Heart left ventricle (tissue), 16 donors: ENCODE measurements around the gene HIRIP3. TPM values are rescaled to one million over a fixed set of nuclear protein-coding genes. Genes with fewer than 3 reads are reported as not detected.
A peak's percentile ranks its signal among the peaks of the same experiment; 100 is the strongest.

Experiments
- ATAC-seq, 4 donors: fragments of 200-7000 bp; cut with Tn5 transposase; one replicate each; pipeline ENCODE4 v1.9.1; 2020 to 2022; ENCODE audit warnings: moderate library complexity in 4 of 4, mild to moderate bottlenecking in 3 of 4, moderate number of reproducible peaks in 1 of 4
- DNase-seq, 5 donors: peaks; one replicate each; pipeline ENCODE4 v3.0.0-alpha.2; 2020
- H3K27ac ChIP-seq, 12 donors: fragments of 200-600 bp; sonication (generic) in 4 of 12; one replicate each; pipeline versions ENCODE4 v1.5.0 to v1.8.0; 2016 to 2022; ENCODE audit warnings: mild to moderate bottlenecking in 2 of 12
- H3K27me3 ChIP-seq, 9 donors: fragments of 200-600 bp; sonication (generic) in 2 of 9; one replicate each; pipeline versions ENCODE4 v1.5.1 to v1.8.0; 2016 to 2022; ENCODE audit warnings: mild to moderate bottlenecking in 3 of 9
- H3K36me3 ChIP-seq, 9 donors: fragments of 200-600 bp; sonication (generic) in 2 of 9; one replicate each; pipeline versions ENCODE4 v1.5.0 to v1.8.0; 2018 to 2022; ENCODE audit warnings: mild to moderate bottlenecking in 2 of 9
- H3K4me1 ChIP-seq, 12 donors: fragments of 200-600 bp; sonication (generic) in 4 of 12; one replicate each; pipeline versions ENCODE4 v1.5.0 to v1.8.0; 2016 to 2022; ENCODE audit warnings: mild to moderate bottlenecking in 3 of 12
- H3K4me3 ChIP-seq, 12 donors: fragments of 200-600 bp; sonication (generic) in 4 of 12; one replicate each; pipeline versions ENCODE4 v1.5.0 to v1.8.0; 2017 to 2022; ENCODE audit warnings: mild to moderate bottlenecking in 9 of 12, moderate library complexity in 4 of 12
- H3K9me3 ChIP-seq, 12 donors: fragments of 200-600 bp; sonication (generic) in 4 of 12; one replicate each; pipeline versions ENCODE4 v1.5.0 to v1.8.0; 2016 to 2022; ENCODE audit warnings: mild to moderate bottlenecking in 1 of 12
- POLR2A ChIP-seq, 2 donors: fragments of 450-650 bp; IDR thresholded peaks; one replicate each; pipeline ENCODE4 v1.6.1; 2017; ENCODE audit warnings: antibody characterized with exemption in 2 of 2, mild to moderate bottlenecking in 2 of 2, moderate library complexity in 2 of 2
- WGBS, 4 donors: extraction: QIAGEN DNeasy Blood & Tissue Kit in 2 of 4; methylation state at CpG; one replicate each; pipeline versions ENCODE4 v1.1.5 to v1.1.7; 2013 to 2018; 5-methylcytosine and 5-hydroxymethylcytosine counted together
- intact Hi-C, 10 donors: fragments of 100-400 bp; cut with DNase I; formaldehyde crosslinking; loops; one replicate each; pipeline versions ENCODE4 v1.11.1 to v1.14.2; 2022
- polyA plus RNA-seq, 2 donors: library from polyadenylated mRNA; stranded (reverse); fragments of 200-250 nt; gene quantifications; one replicate each; pipeline ENCODE4 v1.2.3, GENCODE V29; 2013
- total RNA-seq, 9 donors: library from RNA; depleted of rRNA in 2 of 9; stranded (reverse); fragments of >200 nt in 2 of 9; fragmentation: NEBNext Ultra II Directional in 3 of 9; extraction: Animal tissue kit (Norgen Biotek cat#: 25700) in 3 of 9; gene quantifications; one replicate each; pipeline versions ENCODE4 v1.1.0 to v1.2.4, GENCODE V29; 2016 to 2023
- TF ChIP-seq, protein P1 (sequence below), 12 donors: fragments of 200-600 bp; sonication (generic) in 4 of 12; IDR thresholded peaks; one replicate each; pipeline versions ENCODE4 v1.5.0 to v1.8.0; 2018 to 2022; ENCODE audit warnings: antibody characterized with exemption in 12 of 12, mild to moderate bottlenecking in 5 of 12
- donor health status: ischemic (EF 13 %, LVEDD 7.1; RV severe dilation, severe dysfunction).
- donor health status: healthy with polysubstance abuse.
- donor health status: DM: no; HTN: yes; CAD: no.
- donor health status: DM: no; HTN: no; CAD: no.
- donor health status: ischemic (EF 25% LVEDD 6.9; RV normal size, moderate dysfunction).
- donor health status: ischemic (EF 25% LVEDD 5.7; RV mildly dilated, moderate dysfunction).
- donor health status: healthy.
- donor health status: DM: yes; HTN: yes; CAD: no.
- donor health status: ischemic (EF 35%, LVEDD 5.7; RV mildly dilated, moderate dysfunction).
- donor health status: nonischemic (EF 11% LVEDD 7.7; RV severe dilation, severe dysfunction).
- donor health status: DM: yes; HTN: yes; CAD: no.
- donor health status: PGD.
- donor health status: ischemic (EF 29% LVEDD 5.4; RV normal size, mild dysfunction).
- donor health status: nonischemic (EF 23%, LVEDD 6.1; RV moderate dilation, normal function).

HIRIP3 gene
- total and polyA plus RNA-seq, 11 donors: 13.3 to 27.4 (median 17.6) TPM

GRCh38 chr16:29986231-29986630, 9.2 kb downstream of the HIRIP3 start:
- no peak for ATAC-seq
- 83 to 94% (median 93%) methylated on average over 5 to 20 of the region's 20 CpGs for WGBS, 4 donors
- no peaks in the 10 kb centered on the region for H3K27me3 ChIP-seq
- no peaks in the 10 kb centered on the region for H3K4me1 ChIP-seq
- no peak overlapping the region for H3K27ac ChIP-seq
- intact Hi-C loops: no loop called here
- no peak for TF ChIP-seq POLR2A (IDR thresholded peaks at IDR 0.05)
- TF ChIP-seq, protein P1, sequence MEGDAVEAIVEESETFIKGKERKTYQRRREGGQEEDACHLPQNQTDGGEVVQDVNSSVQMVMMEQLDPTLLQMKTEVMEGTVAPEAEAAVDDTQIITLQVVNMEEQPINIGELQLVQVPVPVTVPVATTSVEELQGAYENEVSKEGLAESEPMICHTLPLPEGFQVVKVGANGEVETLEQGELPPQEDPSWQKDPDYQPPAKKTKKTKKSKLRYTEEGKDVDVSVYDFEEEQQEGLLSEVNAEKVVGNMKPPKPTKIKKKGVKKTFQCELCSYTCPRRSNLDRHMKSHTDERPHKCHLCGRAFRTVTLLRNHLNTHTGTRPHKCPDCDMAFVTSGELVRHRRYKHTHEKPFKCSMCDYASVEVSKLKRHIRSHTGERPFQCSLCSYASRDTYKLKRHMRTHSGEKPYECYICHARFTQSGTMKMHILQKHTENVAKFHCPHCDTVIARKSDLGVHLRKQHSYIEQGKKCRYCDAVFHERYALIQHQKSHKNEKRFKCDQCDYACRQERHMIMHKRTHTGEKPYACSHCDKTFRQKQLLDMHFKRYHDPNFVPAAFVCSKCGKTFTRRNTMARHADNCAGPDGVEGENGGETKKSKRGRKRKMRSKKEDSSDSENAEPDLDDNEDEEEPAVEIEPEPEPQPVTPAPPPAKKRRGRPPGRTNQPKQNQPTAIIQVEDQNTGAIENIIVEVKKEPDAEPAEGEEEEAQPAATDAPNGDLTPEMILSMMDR (IDR thresholded peaks at IDR 0.05): no peak
- no peak overlapping the region for H3K4me3 ChIP-seq
- peak in 1 of 5 donors; percentile 19 for DNase-seq
- H3K36me3 ChIP-seq: peaks cover 6 to 100% (median 100%) of the 10 kb centered on the region in 9 donors
- no peaks in the 10 kb centered on the region for H3K9me3 ChIP-seq

- Histone ChIP-seq H3K36me3 (peaks cover 6 to 100% (median 100%) of the 10 kb centered on the region in 9 donors), H3K4me1 (peaks cover 0 to 3% (median 0%) of the 10 kb centered on the region in 12 donors), H3K27ac (no peak overlapping the region), H3K9me3 (no peaks in the 10 kb centered on the region), H3K27me3 (no peaks in the 10 kb centered on the region), H3K4me3 (no peak overlapping the region)
- intact Hi-C loops: no loop called here
- TF ChIP-seq, protein P1 (IDR thresholded peaks at IDR 0.05): no peak
- TF ChIP-seq POLR2A (IDR thresholded peaks at IDR 0.05): no peak
- DNase-seq (peak in 1 of 5 donors; percentile 18), ATAC-seq (no peak)
- WGBS, 4 donors: 90 to 95% (median 94%) methylated on average over 21 to 28 of the region's 28 CpGs
Measured at GRCh38 chr16:29985271-29985811, 10.1 kb downstream of the HIRIP3 start.

GRCh38 chr16:29984764-29985147, 10.7 kb downstream of the HIRIP3 start:
- H3K4me3 ChIP-seq: no peak overlapping the region
- peaks cover 0 to 8% (median 0%) of the 10 kb centered on the region in 12 donors for H3K4me1 ChIP-seq
- H3K27me3 ChIP-seq: no peaks in the 10 kb centered on the region
- 83 to 95% (median 86%) methylated on average over 5 of the region's 5 CpGs for WGBS, 4 donors
- no peak overlapping the region for H3K27ac ChIP-seq
- H3K36me3 ChIP-seq: peaks cover 6 to 100% (median 100%) of the 10 kb centered on the region in 9 donors
- DNase-seq (no peak), ATAC-seq (no peak)
- intact Hi-C loops: no loop called here
- TF ChIP-seq, protein P1 (IDR thresholded peaks at IDR 0.05): no peak
- no peak for TF ChIP-seq POLR2A (IDR thresholded peaks at IDR 0.05)
- no peaks in the 10 kb centered on the region for H3K9me3 ChIP-seq

DNA sequence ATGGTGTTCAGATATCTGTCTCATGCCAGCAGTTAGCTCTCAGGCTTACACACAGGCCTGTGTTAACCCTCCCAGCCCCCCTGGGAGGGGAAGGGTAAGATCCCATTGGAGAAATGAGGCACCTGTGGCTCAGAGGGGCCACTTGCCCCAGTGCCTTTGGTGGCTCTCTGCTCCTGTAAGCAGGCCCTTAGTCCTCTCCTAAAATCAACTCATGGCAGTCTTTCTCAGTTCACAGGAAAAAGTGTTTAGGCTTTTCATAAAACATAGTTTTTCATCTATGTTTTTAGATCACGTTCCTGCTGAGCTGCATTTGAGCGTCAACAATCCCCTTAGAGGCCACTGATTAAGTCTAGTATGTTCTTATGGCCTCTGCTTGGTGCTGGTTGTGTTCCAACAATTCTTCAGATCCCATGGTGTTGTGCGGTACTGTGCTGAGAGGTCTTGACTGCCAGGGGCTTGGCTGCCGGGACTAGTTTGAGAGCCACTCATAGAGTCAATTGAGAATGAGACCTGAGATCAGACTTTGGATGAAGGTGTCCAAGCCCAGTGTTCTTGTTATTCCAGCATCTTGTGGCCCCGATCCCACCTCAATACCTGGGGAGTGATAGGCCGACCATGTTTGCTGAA, 11.2 kb downstream of the HIRIP3 start:
- DNase-seq (peak in 2 of 5 donors; percentile 11 to 13), ATAC-seq (no peak)
- Histone ChIP-seq H3K4me3 (no peak overlapping the region), H3K4me1 (peaks cover 0 to 8% (median 0%) of the 10 kb centered on the region in 12 donors), H3K27ac (no peak overlapping the region), H3K36me3 (peaks cover 6 to 100% (median 100%) of the 10 kb centered on the region in 9 donors), H3K27me3 (no peaks in the 10 kb centered on the region), H3K9me3 (no peaks in the 10 kb centered on the region)
- no peak for TF ChIP-seq POLR2A (IDR thresholded peaks at IDR 0.05)
- TF ChIP-seq, protein P1 (IDR thresholded peaks at IDR 0.05): no peak
- intact Hi-C loops: no loop called here
- WGBS, 4 donors: 76 to 87% (median 79%) methylated on average over 4 to 6 of the region's 6 CpGs
